Heart right ventricle (tissue), 16 donors: ENCODE measurements around the gene RBMS3. TPM values are rescaled to one million over a fixed set of nuclear protein-coding genes. Genes with fewer than 3 reads are reported as not detected.
"Not testable (repeated sequence)": the region's sequence is repeated elsewhere in the genome, so short reads cannot be mapped to it uniquely, and the experiment has no call there.

Experiments
- ATAC-seq, 8 donors: fragments of 200-7000 bp; cut with Tn5 transposase; one replicate each; pipeline ENCODE4 v1.9.1; 2020; ENCODE audit warnings: mild to moderate bottlenecking in 8 of 8, moderate library complexity in 8 of 8, moderate number of reproducible peaks in 1 of 8
- DNase-seq, 2 donors: peaks; one replicate each; pipeline ENCODE4 v3.0.0-alpha.2; 2020
- H3K27ac ChIP-seq, 10 donors: fragments of 200-600 bp; sonication (generic) in 2 of 10; one replicate each; pipeline versions ENCODE4 v1.5.0 to v1.8.0; 2020 to 2022; ENCODE audit warnings: mild to moderate bottlenecking in 3 of 10
- H3K27me3 ChIP-seq, 7 donors: fragments of 200-600 bp; one replicate each; pipeline ENCODE4 v1.8.0; 2021 to 2022; ENCODE audit warnings: mild to moderate bottlenecking in 2 of 7
- H3K36me3 ChIP-seq, 9 donors: fragments of 200-600 bp; sonication (generic) in 1 of 9; one replicate each; pipeline versions ENCODE4 v1.5.0 to v1.8.0; 2020 to 2022; ENCODE audit warnings: mild to moderate bottlenecking in 2 of 9
- H3K4me1 ChIP-seq, 9 donors: fragments of 200-600 bp; sonication (generic) in 1 of 9; one replicate each; pipeline versions ENCODE4 v1.5.0 to v1.8.0; 2020 to 2022; ENCODE audit warnings: mild to moderate bottlenecking in 4 of 9
- H3K4me3 ChIP-seq, 10 donors: fragments of 200-600 bp; sonication (generic) in 2 of 10; one replicate each; pipeline versions ENCODE4 v1.5.0 to v1.8.0; 2020 to 2022; ENCODE audit warnings: mild to moderate bottlenecking in 7 of 10, moderate library complexity in 2 of 10
- H3K9me3 ChIP-seq, 11 donors: fragments of 200-600 bp in 10 of 11; sonication (generic) in 2 of 11; one replicate each; pipeline versions ENCODE4 v1.5.0 to v1.8.0; 2013 to 2022; ENCODE audit warnings: mild to moderate bottlenecking in 2 of 11, control low read depth in 1 of 11, moderate library complexity in 1 of 11
- WGBS, 2 donors: extraction: QIAGEN DNeasy Blood & Tissue Kit; methylation state at CpG; one replicate each; pipeline ENCODE4 v1.1.7; 2013; ENCODE audit warnings: inconsistent platforms in 1 of 2; 5-methylcytosine and 5-hydroxymethylcytosine counted together
- intact Hi-C, 10 donors: fragments of 100-400 bp; cut with DNase I; formaldehyde crosslinking; loops; one replicate each; pipeline versions ENCODE4 v1.11.1 to v1.14.2; 2022
- polyA plus RNA-seq, 2 donors: library from polyadenylated mRNA; stranded (reverse); fragments of 200-250 nt; gene quantifications; one replicate each; pipeline ENCODE4 v1.2.3, GENCODE V29; 2013
- total RNA-seq, 10 donors: library from RNA; stranded (reverse); fragmentation: NEBNext Ultra II Directional in 3 of 10; extraction: Animal tissue kit (Norgen Biotek cat#: 25700) in 3 of 10; gene quantifications; one replicate each; pipeline versions ENCODE4 v1.2.1 to v1.2.4, GENCODE V29; 2021 to 2023
- TF ChIP-seq, protein P1 (sequence below), 9 donors: fragments of 200-600 bp; sonication (generic) in 2 of 9; IDR thresholded peaks; one replicate each; pipeline versions ENCODE4 v1.5.0 to v1.8.0; 2021 to 2022; ENCODE audit warnings: antibody characterized with exemption in 9 of 9, mild to moderate bottlenecking in 5 of 9, moderate library complexity in 1 of 9
- donor health status: Arrhythmogenic right ventricular cardiomyopathy.
- donor health status: ischemic (EF 13 %, LVEDD 7.1; RV severe dilation, severe dysfunction).
- donor health status: healthy with polysubstance abuse.
- donor health status: DM: no; HTN: yes; CAD: no.
- donor health status: DM: no; HTN: no; CAD: no.
- donor health status: ischemic (EF 25% LVEDD 6.9; RV normal size, moderate dysfunction).
- donor health status: ischemic (EF 25% LVEDD 5.7; RV mildly dilated, moderate dysfunction).
- donor health status: healthy.
- donor health status: DM: yes; HTN: yes; CAD: no.
- donor health status: Ischemic cardiomyopathy.
- donor health status: ischemic (EF 35%, LVEDD 5.7; RV mildly dilated, moderate dysfunction).
- donor health status: nonischemic (EF 11% LVEDD 7.7; RV severe dilation, severe dysfunction).
- donor health status: DM: yes; HTN: yes; CAD: no.
- donor health status: PGD.
- donor health status: ischemic (EF 29% LVEDD 5.4; RV normal size, mild dysfunction).
- donor health status: nonischemic (EF 23%, LVEDD 6.1; RV moderate dilation, normal function).

RBMS3 gene
- total and polyA plus RNA-seq, 12 donors = 3.2 to 41.1 (median 26.4) TPM

DNA sequence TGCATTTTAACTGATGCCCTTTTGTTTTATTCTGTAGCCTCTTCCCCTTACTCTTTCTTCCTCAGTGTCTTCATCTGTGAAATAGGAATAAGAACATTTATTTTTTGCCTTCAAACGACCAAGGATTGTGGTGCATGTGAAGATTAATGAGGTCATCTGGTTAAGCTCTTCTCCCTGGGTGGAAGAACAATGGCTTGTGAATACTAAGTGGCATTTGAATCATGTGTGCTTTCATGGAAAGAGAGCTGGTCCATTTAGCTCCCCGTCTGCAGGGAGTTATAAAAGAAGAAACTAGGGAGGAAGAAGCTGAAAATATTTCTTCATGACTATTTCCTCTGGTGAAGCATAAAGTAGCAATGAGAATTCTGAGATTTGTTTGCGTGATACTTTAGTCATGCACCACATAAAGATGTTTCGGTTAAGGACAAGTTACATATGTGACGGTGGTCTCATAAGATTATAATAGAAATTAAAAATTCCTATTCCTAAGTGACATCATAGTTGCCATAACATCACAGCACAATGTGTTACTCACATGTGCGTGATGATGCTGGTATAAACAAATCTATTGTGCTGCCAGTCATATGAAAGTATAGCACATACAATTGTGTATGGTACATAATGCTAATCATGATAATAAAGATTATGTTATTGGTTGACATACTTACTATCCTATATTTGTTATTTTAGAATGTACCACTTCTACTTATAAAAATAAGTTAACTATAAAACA is 374.3 kb downstream of the RBMS3 start:
- ATAC-seq = no peak
- Histone ChIP-seq H3K27me3 (no peaks in the 10 kb centered on the region), H3K9me3 (no peaks in the 10 kb centered on the region), H3K27ac (no peak overlapping the region), H3K36me3 (no peaks in the 10 kb centered on the region), H3K4me1 (peaks cover 0 to 9% (median 5%) of the 10 kb centered on the region in 9 donors), H3K4me3 (no peak overlapping the region)
- TF ChIP-seq, protein P1, sequence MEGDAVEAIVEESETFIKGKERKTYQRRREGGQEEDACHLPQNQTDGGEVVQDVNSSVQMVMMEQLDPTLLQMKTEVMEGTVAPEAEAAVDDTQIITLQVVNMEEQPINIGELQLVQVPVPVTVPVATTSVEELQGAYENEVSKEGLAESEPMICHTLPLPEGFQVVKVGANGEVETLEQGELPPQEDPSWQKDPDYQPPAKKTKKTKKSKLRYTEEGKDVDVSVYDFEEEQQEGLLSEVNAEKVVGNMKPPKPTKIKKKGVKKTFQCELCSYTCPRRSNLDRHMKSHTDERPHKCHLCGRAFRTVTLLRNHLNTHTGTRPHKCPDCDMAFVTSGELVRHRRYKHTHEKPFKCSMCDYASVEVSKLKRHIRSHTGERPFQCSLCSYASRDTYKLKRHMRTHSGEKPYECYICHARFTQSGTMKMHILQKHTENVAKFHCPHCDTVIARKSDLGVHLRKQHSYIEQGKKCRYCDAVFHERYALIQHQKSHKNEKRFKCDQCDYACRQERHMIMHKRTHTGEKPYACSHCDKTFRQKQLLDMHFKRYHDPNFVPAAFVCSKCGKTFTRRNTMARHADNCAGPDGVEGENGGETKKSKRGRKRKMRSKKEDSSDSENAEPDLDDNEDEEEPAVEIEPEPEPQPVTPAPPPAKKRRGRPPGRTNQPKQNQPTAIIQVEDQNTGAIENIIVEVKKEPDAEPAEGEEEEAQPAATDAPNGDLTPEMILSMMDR (IDR thresholded peaks at IDR 0.05) = no peak
- no peak for DNase-seq
- WGBS, 2 donors = 79 to 80% methylated on average over 6 of the region's 6 CpGs
- intact Hi-C loops = no loop called here

DNA sequence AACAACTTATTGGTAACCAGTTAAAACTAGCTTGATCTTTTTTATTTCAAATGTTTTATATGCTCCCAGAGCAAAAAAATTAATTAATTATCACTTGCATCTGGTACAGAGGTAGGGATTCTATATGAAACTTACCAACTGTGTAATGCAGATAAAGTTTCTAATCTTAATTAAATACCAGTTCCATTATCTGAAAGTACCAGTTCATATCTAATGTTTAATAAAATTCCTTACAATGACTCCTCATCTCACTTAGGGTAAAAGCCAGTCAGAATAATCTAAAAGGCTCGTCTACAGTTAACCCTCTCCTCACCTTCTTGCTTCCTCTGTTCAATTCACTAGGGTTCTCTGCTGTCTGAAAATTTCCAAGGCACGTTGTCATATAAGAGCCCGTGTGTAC is 384.8 kb downstream of the RBMS3 start:
- peaks cover 0 to 5% (median 0%) of the 10 kb centered on the region in 9 donors for H3K36me3 ChIP-seq

DNA sequence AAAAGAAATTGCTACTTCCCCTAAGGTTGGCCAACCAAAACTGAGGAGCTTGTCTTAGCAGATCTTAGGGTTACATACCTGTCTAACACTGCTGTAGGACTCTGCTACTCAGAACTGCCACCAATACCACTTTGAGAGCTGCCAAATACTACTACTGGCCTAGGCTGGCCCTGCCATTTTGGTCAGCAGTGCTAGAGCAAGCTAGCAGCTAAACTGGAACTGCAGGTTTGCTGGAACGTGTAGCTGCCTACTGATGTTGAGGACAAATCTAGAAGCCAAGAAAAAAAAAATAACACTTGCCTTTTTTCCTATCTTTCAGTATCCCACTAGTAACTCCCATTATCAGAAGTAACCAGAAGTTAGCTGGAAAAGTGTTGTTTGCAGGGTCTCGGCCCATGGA is 387.4 kb downstream of the RBMS3 start:
- DNase-seq = no peak
- Histone ChIP-seq H3K27me3 (no peaks in the 10 kb centered on the region), H3K27ac (no peak overlapping the region), H3K4me3 (no peak overlapping the region), H3K4me1 (peaks cover 0 to 5% (median 0%) of the 10 kb centered on the region in 9 donors), H3K9me3 (no peaks in the 10 kb centered on the region), H3K36me3 (peaks cover 0 to 8% (median 0%) of the 10 kb centered on the region in 9 donors)
- TF ChIP-seq, protein P1 (IDR thresholded peaks at IDR 0.05) = no peak
- ATAC-seq = no peak
- intact Hi-C loops = no loop called here
- WGBS, 2 donors = 92 to 95% methylated on average over 2 of the region's 2 CpGs

More for the DNA sequence above, 384.8 kb downstream of the RBMS3 start:
- no peak for ATAC-seq
- TF ChIP-seq, protein P1 (IDR thresholded peaks at IDR 0.05) = no peak
- WGBS, 2 donors = 62 to 63% methylated on average over 3 of the region's 3 CpGs
- no peak for DNase-seq
- H3K4me1 ChIP-seq = peaks cover 0 to 5% (median 0%) of the 10 kb centered on the region in 9 donors
- no peaks in the 10 kb centered on the region for H3K9me3 ChIP-seq
- no peak overlapping the region for H3K27ac ChIP-seq
- intact Hi-C loops = no loop called here
- H3K4me3 ChIP-seq = no peak overlapping the region
- no peaks in the 10 kb centered on the region for H3K27me3 ChIP-seq

DNA sequence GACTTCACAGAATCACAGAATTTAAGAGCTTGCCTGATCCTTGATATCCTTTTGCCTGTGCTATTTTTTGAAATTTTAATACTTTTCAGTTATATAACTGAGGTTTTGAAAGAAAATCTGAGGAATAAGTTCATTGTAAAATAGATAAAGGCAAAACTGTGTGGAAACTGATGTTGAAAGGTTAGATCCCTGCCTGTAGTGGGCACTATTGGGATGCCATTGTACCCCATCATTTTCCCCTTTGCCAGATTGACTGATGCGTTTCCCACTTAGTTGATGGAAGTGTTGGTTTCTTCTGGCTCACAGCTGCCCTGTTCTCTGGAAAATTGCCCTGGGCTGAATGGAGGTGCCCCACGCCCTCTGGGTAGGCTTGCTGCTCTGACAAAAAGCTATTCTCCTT is 387.9 kb downstream of the RBMS3 start:
- ATAC-seq = no peak

DNA sequence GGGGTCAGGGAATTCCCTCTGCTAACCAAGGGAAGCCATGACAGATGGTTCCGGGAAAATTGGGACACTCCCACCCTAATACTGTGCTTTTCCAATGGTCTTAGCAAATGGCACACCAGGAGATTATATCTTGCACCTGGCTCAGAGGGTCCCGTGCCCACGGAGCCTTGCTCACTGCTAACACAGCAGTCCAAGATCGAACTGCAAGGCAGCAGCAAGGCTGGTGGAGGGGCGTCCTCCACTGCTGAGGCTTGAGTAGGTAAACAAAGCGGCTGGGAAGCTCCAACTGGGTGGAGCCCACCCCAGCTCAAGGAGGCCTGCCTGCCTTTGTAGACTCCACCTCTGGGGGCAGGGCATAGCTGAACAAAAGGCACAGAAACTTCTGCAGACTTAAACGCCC is 389.6 kb downstream of the RBMS3 start:
- H3K4me1 ChIP-seq, ATAC-seq, H3K4me3 ChIP-seq, H3K36me3 ChIP-seq, H3K27ac ChIP-seq, intact Hi-C loops, H3K27me3 ChIP-seq, DNase-seq: not testable (repeated sequence)
- H3K9me3 ChIP-seq = peaks cover 0 to 15% (median 0%) of the 10 kb centered on the region in 11 donors
- 96 to 97% methylated on average over 7 of the region's 7 CpGs for WGBS, 2 donors

More for the DNA sequence above, 387.9 kb downstream of the RBMS3 start:
- TF ChIP-seq, protein P1 (IDR thresholded peaks at IDR 0.05) = no peak
- intact Hi-C loops = no loop called here
- Histone ChIP-seq H3K4me3 (no peak overlapping the region), H3K36me3 (peaks cover 0 to 8% (median 0%) of the 10 kb centered on the region in 9 donors), H3K9me3 (no peaks in the 10 kb centered on the region), H3K27me3 (no peaks in the 10 kb centered on the region), H3K4me1 (peaks cover 0 to 5% (median 0%) of the 10 kb centered on the region in 9 donors), H3K27ac (no peak overlapping the region)
- 70 to 97% methylated on average over 2 of the region's 2 CpGs for WGBS, 2 donors
- no peak for DNase-seq
